Ishikawa (cell line): ENCODE measurements around the gene CEP83.

Experiments
- FOXM1 ChIP-seq: IDR thresholded peaks from 2 replicates; pipeline ENCODE4 v1.6.1; 2012; ENCODE audit warnings: low read depth, borderline replicate concordance
- NFIC ChIP-seq: IDR thresholded peaks from 2 replicates; pipeline ENCODE4 v1.6.1; 2012
- TAF1 ChIP-seq: IDR thresholded peaks from 2 replicates; pipeline ENCODE4 v1.6.1; 2012; ENCODE audit warnings: low read depth, mild to moderate bottlenecking
- TEAD4 ChIP-seq: IDR thresholded peaks from 2 replicates; pipeline ENCODE4 v1.6.1; 2012

GRCh38 chr12:94507455-94507854 is 47.8 kb upstream of the CEP83 start:
- TF ChIP-seq FOXM1 (no peak), NFIC (no peak), TEAD4 (no peak), TAF1 (no peak)
